ENCODE data around the gene COP1.

- no peak for TF ChIP-seq CTCF (IDR thresholded peaks at IDR 0.05)
- TF ChIP-seq POLR2A (IDR thresholded peaks at IDR 0.05) = no peak
These were observed 160.2 kb downstream of the COP1 start for GRCh38 chr1:176046926-176047325.

All from uterus (tissue), 2 donors.